CD14-positive monocyte (primary cell): ENCODE measurements around the gene CYP2W1. TPM values are rescaled to one million over a fixed set of nuclear protein-coding genes. Genes with fewer than 3 reads are reported as not detected.

Experiments
- DNase-seq, 3 donors: peaks; one replicate each; pipeline ENCODE4 v3.0.0-alpha.2; 2011 to 2022
- H2AFZ ChIP-seq: 2 replicates; pipeline ENCODE4 v1.6.0; 2012; ENCODE audit warnings: mild to moderate bottlenecking, low read depth, low read length, inconsistent platforms; ENCODE audit not compliant: insufficient read depth, poor library complexity, severe bottlenecking
- H3K27ac ChIP-seq, 2 donors: 1 replicate in 1 of 2; 2 replicates in 1 of 2; pipeline ENCODE4 v1.5.1; 2012 to 2013; ENCODE audit warnings: low read length in 2 of 2, control low read depth in 1 of 2, inconsistent platforms in 1 of 2, low read depth in 1 of 2, mild to moderate bottlenecking in 1 of 2
- H3K27me3 ChIP-seq, 2 donors: one replicate each; pipeline versions ENCODE4 v1.6.0 to v1.6.1; 2011 to 2013; ENCODE audit warnings: low read length in 2 of 2; ENCODE audit not compliant: control insufficient read depth in 2 of 2, insufficient read depth in 2 of 2
- H3K36me3 ChIP-seq, 2 donors: replicated peaks in 1 of 2; 1 replicate in 1 of 2; 2 replicates in 1 of 2; pipeline versions ENCODE4 v1.5.1 to v1.6.1; 2012 to 2013; ENCODE audit warnings: low read length in 2 of 2, control low read depth in 1 of 2, inconsistent platforms in 1 of 2, mild to moderate bottlenecking in 1 of 2; ENCODE audit not compliant: insufficient read depth in 2 of 2, control insufficient read depth in 1 of 2
- H3K4me1 ChIP-seq, 2 donors: 1 replicate in 1 of 2; 2 replicates in 1 of 2; pipeline versions ENCODE4 v1.5.1 to v1.6.1; 2012 to 2013; ENCODE audit warnings: low read length in 2 of 2, control low read depth in 1 of 2, inconsistent platforms in 1 of 2, mild to moderate bottlenecking in 1 of 2, moderate library complexity in 1 of 2; ENCODE audit not compliant: insufficient read depth in 2 of 2, control insufficient read depth in 1 of 2
- H3K4me2 ChIP-seq: replicated peaks from 2 replicates; pipeline ENCODE3; 2012; ENCODE audit warnings: low read length, moderate library complexity, mild to moderate bottlenecking; ENCODE audit not compliant: poor library complexity, severe bottlenecking; ENCODE audit errors: extremely low read depth
- H3K4me3 ChIP-seq, 3 experiments: fragments of 200-600 bp in 1 of 3; sonication (generic) in 1 of 3; replicated peaks in 1 of 3; 1 replicate in 2 of 3; 2 replicates in 1 of 3; pipeline ENCODE4 v1.5.1; 2011 to 2013; ENCODE audit warnings: low read length in 3 of 3, mild to moderate bottlenecking in 3 of 3, control low read depth in 2 of 3, low read depth in 2 of 3, inconsistent platforms in 1 of 3, moderate library complexity in 1 of 3
- H3K79me2 ChIP-seq: 2 replicates; pipeline ENCODE4 v1.6.0; 2012; ENCODE audit warnings: mild to moderate bottlenecking, control low read depth, inconsistent platforms, low read length, moderate library complexity; ENCODE audit not compliant: insufficient read depth
- H3K9ac ChIP-seq: 2 replicates; pipeline ENCODE4 v1.6.0; 2017; ENCODE audit warnings: low read length, mild to moderate bottlenecking; ENCODE audit not compliant: insufficient read depth, poor library complexity, severe bottlenecking
- H3K9me3 ChIP-seq, 2 donors: replicated peaks in 1 of 2; 1 replicate in 1 of 2; 2 replicates in 1 of 2; pipeline versions ENCODE4 v1.5.1 to v1.6.1; 2012 to 2013; ENCODE audit warnings: low read length in 2 of 2, control low read depth in 1 of 2; ENCODE audit not compliant: control insufficient read depth in 1 of 2, insufficient read depth in 1 of 2
- H4K20me1 ChIP-seq: 2 replicates; pipeline ENCODE4 v1.6.0; 2012; ENCODE audit warnings: mild to moderate bottlenecking, low read length, control low read depth, moderate library complexity; ENCODE audit not compliant: insufficient read depth
- H3K27ac Mint-ChIP-seq, 7 donors: one replicate each; pipeline ENCODE4 v1.8.0; 2020; ENCODE audit warnings: mild to moderate bottlenecking in 7 of 7, mixed read lengths in 7 of 7, moderate library complexity in 6 of 7, inconsistent platforms in 2 of 7
- H3K27me3 Mint-ChIP-seq, 3 donors: one replicate each; pipeline ENCODE4 v1.8.0; 2021 to 2022; ENCODE audit warnings: low read depth in 3 of 3, mild to moderate bottlenecking in 3 of 3, mixed read lengths in 3 of 3, moderate library complexity in 3 of 3, inconsistent platforms in 1 of 3
- H3K36me3 Mint-ChIP-seq, 2 donors: one replicate each; pipeline ENCODE4 v1.8.0; 2020; ENCODE audit warnings: mixed read lengths in 2 of 2, inconsistent platforms in 1 of 2, mild to moderate bottlenecking in 1 of 2
- H3K4me1 Mint-ChIP-seq: one replicate; pipeline ENCODE4 v1.8.0; 2020; ENCODE audit warnings: mild to moderate bottlenecking, mixed read lengths
- H3K4me3 Mint-ChIP-seq, 2 donors: one replicate each; pipeline ENCODE4 v1.8.0; 2020; ENCODE audit warnings: mild to moderate bottlenecking in 2 of 2, mixed read lengths in 2 of 2, moderate library complexity in 1 of 2
- H3K9me3 Mint-ChIP-seq, 7 donors: one replicate each; pipeline ENCODE4 v1.8.0; 2020 to 2022; ENCODE audit warnings: mixed read lengths in 7 of 7, mild to moderate bottlenecking in 6 of 7, moderate library complexity in 6 of 7, inconsistent platforms in 2 of 7
- WGBS: methylation state at CpG from one replicate; pipeline ENCODE4 v1.1.5; 2013; ENCODE audit warnings: missing lambda C conversion rate; ENCODE audit not compliant: insufficient coverage; 5-methylcytosine and 5-hydroxymethylcytosine counted together
- intact Hi-C, 2 donors: fragments of 100-400 bp; cut with micrococcal nuclease; formaldehyde crosslinking; loops; one replicate each; pipeline versions ENCODE4 v1.15.0 to v1.15.1; 2023
- polyA plus RNA-seq, 3 donors: library from polyadenylated mRNA; depleted of rRNA in 1 of 3; unstranded in 2 of 3; stranded (reverse) in 1 of 3; fragments of 300-500 nt in 2 of 3; fragments of >200 nt in 1 of 3; fragmentation: Illumina TruSeq in 2 of 3; gene quantifications; 1 replicate in 2 of 3; 2 replicates in 1 of 3; pipeline ENCODE4 v1.2.3, GENCODE V29; 2012 to 2021
- TF ChIP-seq, protein P1 (sequence below): fragments of 200-600 bp; IDR thresholded peaks from one replicate; pipeline ENCODE4 v1.8.0; 2022; ENCODE audit warnings: antibody characterized with exemption, mild to moderate bottlenecking

The CYP2W1 gene
- polyA plus RNA-seq, 3 donors, result not detected

DNA sequence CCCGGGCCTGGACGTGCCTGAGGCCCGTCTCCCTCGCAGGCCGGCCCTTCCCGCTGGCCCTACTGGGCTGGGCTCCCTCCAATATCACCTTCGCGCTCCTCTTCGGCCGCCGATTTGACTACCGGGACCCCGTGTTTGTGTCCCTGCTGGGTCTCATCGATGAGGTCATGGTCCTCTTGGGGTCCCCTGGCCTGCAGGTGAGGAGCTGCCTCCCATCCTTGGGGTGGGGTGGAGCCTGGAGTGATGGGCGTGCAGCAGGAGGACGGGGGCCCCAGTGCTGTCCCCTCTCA lies 2.1 kb downstream of the CYP2W1 start:
- no peaks in the 10 kb centered on the region for H3K9me3 ChIP-seq
- intact Hi-C loops, result no loop called here
- H3K4me1 Mint-ChIP-seq, result no peaks in the 10 kb centered on the region
- H3K27me3 Mint-ChIP-seq, result peaks cover 10 to 43% (median 10%) of the 10 kb centered on the region in 3 donors
- TF ChIP-seq, protein P1, sequence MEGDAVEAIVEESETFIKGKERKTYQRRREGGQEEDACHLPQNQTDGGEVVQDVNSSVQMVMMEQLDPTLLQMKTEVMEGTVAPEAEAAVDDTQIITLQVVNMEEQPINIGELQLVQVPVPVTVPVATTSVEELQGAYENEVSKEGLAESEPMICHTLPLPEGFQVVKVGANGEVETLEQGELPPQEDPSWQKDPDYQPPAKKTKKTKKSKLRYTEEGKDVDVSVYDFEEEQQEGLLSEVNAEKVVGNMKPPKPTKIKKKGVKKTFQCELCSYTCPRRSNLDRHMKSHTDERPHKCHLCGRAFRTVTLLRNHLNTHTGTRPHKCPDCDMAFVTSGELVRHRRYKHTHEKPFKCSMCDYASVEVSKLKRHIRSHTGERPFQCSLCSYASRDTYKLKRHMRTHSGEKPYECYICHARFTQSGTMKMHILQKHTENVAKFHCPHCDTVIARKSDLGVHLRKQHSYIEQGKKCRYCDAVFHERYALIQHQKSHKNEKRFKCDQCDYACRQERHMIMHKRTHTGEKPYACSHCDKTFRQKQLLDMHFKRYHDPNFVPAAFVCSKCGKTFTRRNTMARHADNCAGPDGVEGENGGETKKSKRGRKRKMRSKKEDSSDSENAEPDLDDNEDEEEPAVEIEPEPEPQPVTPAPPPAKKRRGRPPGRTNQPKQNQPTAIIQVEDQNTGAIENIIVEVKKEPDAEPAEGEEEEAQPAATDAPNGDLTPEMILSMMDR, result no peak
- no peaks in the 10 kb centered on the region for H3K79me2 ChIP-seq
- no peaks in the 10 kb centered on the region for H3K36me3 ChIP-seq
- no peak overlapping the region for H3K4me2 ChIP-seq
- peak overlapping the region in 1 of 2 donors; percentile 41 for H3K4me3 Mint-ChIP-seq
- H3K27ac Mint-ChIP-seq, result no peak overlapping the region
- H3K27me3 ChIP-seq, result peaks cover 0 to 21% of the 10 kb centered on the region in 2 donors
- no peak for DNase-seq
- peaks cover 0 to 4% of the 10 kb centered on the region in 2 donors for H3K4me1 ChIP-seq
- no peak overlapping the region for H2AFZ ChIP-seq
- no peaks in the 10 kb centered on the region for H4K20me1 ChIP-seq
- H3K27ac ChIP-seq, result no peak overlapping the region
- no peaks in the 10 kb centered on the region for H3K36me3 Mint-ChIP-seq
- WGBS, result 95% methylated on average over 13 of the region's 16 CpGs
- H3K4me3 ChIP-seq, result no peak overlapping the region
- H3K9ac ChIP-seq, result no peak overlapping the region
- H3K9me3 Mint-ChIP-seq, result peaks cover 0 to 2% (median 0%) of the 10 kb centered on the region in 7 donors

DNA sequence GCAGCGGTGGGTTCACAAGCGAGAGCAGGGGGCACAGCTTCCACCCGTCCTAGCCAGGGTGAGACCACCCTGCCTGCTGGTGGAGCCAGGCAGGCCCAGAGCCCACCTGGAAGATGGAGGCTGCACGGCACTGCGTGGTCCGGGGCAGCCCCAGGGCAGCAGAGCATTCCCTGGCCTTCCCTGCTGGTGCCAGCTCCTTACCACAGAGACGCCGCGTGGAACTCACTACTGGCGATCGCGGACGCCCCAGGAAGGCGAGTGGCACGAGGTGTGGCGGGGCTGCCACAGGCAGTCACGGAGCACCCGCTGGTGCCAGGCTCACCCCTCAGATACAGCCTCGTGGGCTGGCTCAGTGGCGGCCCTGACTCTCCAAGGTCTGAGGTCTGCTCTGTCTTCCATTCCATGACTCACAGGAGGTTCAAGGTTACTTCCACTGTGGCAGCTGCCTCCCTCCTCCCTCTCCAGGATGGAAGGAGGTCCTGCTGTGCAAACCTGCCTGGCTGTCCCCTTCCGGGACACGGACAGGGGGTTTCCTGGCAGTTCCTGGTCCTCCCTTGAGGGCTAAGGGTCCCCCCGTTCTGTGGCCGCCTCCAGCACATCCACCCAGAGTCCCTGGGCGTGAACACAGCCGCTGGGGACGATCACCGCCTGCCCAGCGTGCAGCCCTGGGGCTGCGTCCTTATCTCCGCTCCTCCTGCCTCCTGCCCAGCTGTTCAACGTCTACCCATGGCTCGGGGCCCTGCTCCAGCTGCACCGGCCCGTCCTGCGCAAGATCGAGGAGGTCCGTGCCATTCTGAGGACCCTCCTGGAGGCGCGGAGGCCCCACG lies 3.1 kb downstream of the CYP2W1 start:
- Histone ChIP-seq H3K36me3 (no peaks in the 10 kb centered on the region), H3K79me2 (no peaks in the 10 kb centered on the region), H3K9ac (no peak overlapping the region), H3K4me1 (peaks cover 0 to 4% of the 10 kb centered on the region in 2 donors), H3K27ac (no peak overlapping the region), H3K27me3 (peaks cover 0 to 21% of the 10 kb centered on the region in 2 donors), H2AFZ (no peak overlapping the region), H3K4me3 (no peak overlapping the region), H3K9me3 (no peaks in the 10 kb centered on the region), H3K4me2 (no peak overlapping the region), H4K20me1 (no peaks in the 10 kb centered on the region)
- no peaks in the 10 kb centered on the region for H3K4me1 Mint-ChIP-seq
- 69% methylated on average over 38 of the region's 41 CpGs for WGBS
- no peak for DNase-seq
- peaks cover 0 to 2% (median 0%) of the 10 kb centered on the region in 7 donors for H3K9me3 Mint-ChIP-seq
- H3K36me3 Mint-ChIP-seq, result no peaks in the 10 kb centered on the region
- H3K27me3 Mint-ChIP-seq, result peaks cover 8 to 44% (median 8%) of the 10 kb centered on the region in 3 donors
- H3K27ac Mint-ChIP-seq, result peak overlapping the region in 1 of 7 donors; percentile 43
- TF ChIP-seq, protein P1, result no peak
- intact Hi-C loops, result no loop called here
- peak overlapping the region in 1 of 2 donors; percentile 41 for H3K4me3 Mint-ChIP-seq
